AG08395 (cell line): ENCODE data around the gene CHST15.
"Not testable (repeated sequence)": the region's sequence is repeated elsewhere in the genome, so short reads cannot be mapped to it uniquely, and the experiment has no call there.

Experiments used
- DNase-seq: peaks from one replicate; pipeline ENCODE4 v3.0.0; 2012; ENCODE audit warnings: mixed read lengths, low spot score

CHST15 gene

DNA sequence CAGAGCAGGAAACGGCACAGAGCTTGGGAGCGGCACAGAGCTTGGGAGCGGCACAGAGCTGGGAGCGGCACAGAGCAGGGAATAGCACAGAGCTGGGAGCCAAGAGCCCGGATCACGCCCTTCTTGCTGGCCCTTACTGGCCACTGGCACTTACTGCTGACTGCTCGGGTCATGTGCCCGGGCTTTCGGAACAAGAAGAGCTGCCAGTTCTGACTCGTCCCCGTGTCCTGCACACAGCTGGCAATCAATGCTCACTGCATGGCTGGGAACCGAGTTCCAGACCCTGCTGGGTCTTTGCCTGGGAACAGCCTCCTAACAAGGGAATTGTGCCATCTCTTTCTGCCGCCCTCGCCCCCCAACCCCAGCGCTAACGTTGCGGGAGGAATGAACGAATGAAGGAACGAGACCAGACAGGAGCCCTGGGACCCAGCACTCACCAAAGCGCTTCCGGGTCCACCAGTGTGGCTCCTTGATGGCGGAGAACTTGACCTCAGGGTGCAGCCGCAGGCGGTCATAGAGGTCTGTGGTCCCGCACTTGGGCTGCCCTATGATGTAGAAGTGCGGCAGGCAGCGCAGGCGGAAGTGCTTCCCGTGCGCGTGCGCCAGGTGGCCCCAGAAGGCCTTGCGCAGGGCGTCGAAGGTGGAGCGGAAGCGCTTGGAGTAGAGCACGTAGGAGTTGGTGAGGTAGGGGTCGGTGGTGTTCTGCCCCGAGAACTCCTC lies 49.1 kb downstream of the CHST15 start:
- DNase-seq = no peak

DNA sequence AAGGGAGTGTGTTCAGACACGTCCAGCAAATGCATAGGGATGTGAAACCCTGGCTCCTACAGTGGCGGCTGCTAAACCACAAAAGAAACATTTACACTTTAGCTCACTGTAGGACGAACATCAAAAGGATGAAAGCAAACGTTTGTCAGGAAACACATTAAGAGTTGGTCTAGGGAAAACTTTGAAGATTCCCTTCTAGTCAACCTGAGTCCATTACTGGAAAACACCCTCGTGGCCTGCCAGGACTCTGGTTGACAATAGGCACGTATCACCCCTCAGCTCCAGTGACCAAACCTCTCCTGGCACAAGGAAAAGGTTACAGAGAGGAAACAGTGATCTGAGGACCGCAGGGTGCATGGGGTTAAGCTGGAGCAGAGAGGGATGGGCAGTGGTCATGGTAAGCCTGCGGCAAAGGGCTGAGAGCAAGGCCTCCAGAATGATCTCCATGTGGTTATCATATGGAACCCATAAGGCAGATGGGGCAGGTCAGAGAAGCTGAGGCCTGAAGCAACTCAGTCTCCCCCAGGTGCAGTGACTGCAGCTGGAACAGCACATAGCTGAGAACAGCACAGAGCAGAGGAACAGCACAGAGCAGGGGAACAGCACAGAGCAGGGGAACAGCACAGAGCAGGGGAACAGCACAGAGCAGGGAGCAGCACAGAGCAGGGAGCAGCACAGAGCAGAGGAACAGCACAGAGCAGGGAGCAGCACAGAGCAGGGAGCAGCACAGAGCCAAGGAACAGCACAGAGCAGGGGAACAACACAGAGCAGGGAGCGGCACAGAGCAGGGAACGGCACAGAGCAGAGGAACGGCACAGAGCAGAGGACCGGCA lies 49.9 kb downstream of the CHST15 start:
- no peak for DNase-seq

- no peak for DNase-seq
Measured at GRCh38 chr10:124042656-124043309, 50.6 kb downstream of the CHST15 start.

DNA sequence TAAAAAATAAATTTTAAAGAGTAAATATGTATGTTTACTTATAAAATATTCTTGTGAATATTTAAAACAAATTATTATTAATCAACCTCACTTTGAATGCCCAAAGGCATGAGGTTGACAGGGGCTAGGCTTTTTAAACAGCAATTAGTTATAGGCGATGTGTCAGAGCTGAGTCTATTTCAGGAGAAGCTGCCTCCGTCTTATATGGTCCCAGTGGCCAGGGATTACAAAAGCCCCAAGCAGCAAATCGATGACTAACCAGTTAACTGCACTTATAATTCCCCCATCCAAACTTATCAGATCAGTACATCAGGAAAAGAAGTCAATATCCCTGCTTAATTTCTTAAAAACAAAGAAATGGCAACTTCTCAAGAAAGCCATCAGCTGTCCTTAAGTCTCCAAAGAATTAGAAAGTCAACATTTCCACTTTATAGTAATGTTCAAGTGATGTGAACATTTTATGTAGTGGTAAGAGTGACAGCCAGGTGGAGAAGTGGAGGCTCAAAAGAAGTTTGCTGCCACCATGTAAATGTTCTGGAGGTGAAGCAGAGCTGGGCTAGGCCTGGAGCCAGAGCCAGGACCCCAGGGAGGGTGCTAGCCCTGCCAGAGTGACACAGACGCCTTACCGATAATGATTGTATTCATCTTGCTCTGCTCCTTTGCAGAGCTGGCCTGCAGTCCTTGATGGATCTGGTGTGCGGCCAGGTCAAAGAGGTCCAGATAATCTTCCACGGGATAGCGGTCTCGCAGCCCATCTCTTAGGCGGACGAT lies 51.5 kb downstream of the CHST15 start:
- DNase-seq = peak; percentile 54

DNA sequence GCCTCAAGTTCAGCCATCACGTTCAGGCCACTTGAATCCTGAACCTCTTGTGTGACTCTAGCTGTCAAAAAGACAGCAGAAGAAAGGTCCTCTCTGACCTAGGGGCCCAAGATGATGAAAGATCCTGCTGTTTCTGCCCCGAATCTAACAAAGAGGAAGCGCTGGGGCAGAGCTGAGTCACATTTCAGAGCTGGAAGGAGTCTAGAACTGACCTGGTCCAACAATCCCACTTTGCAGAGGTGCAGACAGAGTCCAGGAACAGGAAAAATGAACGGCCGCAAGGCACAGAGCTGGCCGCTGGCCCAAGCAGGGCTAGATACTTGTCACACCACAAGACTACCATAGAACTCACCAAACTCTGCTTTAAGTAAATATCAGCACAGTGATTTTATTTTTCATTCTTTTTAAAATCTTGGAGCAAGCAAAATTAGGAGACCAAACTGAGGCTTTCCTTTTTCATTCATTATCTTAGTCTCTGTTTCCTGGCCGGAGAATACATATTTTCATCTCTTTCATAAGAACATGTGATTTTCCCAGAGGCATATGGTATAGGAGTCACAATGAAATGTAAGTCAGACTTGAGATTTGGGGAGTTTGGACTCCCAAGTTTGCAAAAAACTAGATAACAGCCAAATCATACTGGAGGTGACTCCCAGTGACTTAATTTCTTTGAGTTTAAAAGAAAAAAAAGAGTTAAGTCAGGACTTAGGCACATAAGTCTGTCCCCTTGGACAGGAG lies 52.8 kb downstream of the CHST15 start:
- no peak for DNase-seq

DNA sequence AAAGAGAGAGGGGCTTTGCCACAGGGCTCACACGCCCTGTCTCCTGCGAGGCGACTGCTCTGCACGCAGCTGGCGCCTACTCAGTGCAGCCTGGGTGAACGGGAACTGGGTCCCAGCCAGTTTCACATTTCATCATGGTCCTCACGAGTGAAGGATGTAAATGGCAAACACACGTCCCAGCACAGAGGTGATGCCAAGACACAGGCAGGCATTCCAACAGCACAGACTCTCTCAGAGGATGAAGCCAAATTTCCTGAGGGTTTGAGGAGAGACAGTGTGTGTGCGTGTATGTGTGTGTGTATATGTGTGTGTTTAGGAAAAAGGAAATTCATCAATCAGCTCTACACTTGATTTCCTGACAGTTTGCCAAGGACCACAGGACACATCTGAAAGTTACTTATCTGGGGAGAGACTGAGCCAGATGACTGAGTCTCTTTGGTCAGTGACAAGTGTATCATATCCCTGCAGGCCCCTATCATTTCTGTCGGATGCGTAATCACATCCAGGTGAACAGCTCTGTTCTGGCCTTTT lies 53.9 kb downstream of the CHST15 start:
- no peak for DNase-seq

DNA sequence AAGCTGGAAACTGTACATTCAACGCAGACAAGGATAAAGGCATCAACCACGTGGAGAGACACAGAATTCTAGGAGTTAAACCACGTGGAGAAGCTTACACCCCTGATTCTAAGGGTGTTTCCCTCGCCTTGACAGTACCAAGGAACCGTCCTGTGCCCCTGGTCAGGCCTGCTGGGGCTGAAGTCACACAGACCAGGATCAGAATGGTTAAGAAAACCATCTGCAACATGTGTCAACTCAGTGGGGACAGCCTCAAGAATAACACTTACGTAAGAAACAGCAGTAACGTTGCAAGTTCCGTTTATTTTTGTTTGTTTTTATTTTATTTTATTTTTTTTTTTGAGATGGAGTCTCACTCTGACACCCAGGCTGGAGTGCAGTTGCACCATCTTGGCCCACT lies 55.6 kb downstream of the CHST15 start:
- DNase-seq = no peak

DNA sequence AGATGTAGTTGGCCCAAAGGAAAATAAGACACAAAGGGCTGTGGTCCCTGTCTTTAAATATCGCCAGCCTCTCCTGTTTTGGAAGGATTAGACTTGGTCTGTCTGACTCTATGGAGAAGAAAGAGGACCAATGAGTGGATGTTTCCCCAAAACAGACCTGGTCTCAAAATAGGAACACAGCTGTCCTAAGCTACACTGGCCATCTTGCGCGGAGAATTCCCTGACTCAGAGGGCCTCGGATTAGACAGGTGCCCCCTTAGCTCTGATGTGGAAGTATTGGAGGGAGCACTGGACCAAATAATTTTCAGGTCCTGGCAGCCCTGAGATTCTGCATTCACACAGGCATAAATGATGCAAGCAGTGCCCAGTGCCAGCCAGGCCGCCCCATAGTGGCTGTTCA lies 56.1 kb downstream of the CHST15 start:
- no peak for DNase-seq

DNA sequence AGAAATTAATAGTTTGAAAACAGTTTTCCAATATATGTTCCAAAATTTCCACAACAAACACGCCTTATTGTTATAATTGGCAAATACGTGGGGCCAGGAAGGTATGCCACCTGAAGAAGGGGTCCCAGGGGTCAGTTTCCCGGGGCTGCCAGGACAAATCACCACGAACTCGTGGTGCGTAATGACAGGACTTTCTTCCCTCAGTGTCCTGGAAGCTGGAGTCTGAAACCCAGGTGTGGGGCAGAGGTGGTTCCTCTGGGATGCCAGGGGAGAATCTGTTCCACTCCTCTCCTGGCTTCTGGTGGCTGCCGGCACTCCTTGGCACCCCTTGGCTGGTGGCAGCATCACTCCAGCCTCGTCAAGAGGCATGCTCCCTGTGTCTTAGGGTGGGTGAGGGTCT lies 56.7 kb downstream of the CHST15 start:
- no peak for DNase-seq

- no peak for DNase-seq
Measured at GRCh38 chr10:124035928-124036558, 57.4 kb downstream of the CHST15 start.

DNA sequence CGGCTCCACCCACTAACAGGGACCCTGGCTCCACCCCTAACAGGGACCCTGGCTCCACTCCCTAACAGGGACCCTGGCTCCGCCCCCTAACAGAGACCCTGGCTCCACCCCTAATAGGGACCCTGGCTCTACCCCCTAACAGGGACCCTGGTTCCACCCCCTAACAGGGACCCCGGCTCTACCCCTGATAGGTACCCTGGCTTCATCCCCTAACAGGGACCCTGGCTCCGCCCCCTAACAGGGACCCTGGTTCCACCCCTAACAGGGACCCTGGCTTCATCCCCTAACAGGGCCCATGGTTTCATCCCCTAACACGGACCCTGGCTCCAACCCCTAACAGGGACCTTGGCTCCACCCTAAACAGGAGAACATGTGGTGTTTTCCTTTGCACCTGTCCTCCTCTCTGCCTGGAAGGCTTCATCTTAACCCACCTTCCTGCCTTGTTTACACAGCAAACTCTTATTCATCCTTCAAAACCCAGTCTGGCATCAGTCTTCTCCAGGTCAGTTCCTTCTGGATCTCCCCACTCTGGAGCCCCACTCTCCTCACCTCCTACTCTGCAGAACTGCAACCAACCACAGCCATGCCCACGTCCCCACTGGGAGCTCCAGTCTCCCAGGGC lies 58.0 kb downstream of the CHST15 start:
- DNase-seq = no peak

- DNase-seq = not testable (repeated sequence)
Measured at GRCh38 chr10:124034576-124035305, 58.7 kb downstream of the CHST15 start.

DNA sequence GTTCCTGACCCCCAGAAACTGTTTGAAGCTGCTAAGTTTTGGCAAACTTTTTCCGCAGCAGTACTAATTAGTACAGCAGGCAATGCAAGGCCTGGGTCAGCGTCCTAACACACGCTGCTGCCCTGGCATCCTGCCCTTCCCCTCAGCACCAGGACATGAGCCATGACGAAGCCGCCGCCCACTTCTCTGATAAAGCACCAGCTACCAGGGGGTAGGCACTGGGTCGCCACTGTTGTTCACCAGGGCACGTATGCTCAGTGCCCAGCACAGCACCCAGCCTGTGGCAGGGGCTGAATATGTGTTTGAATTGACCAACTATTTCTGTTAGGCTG lies 59.5 kb downstream of the CHST15 start:
- no peak for DNase-seq

GRCh38 chr10:124032971-124033886 lies 60.2 kb downstream of the CHST15 start:
- peak; percentile 82 for DNase-seq

DNA sequence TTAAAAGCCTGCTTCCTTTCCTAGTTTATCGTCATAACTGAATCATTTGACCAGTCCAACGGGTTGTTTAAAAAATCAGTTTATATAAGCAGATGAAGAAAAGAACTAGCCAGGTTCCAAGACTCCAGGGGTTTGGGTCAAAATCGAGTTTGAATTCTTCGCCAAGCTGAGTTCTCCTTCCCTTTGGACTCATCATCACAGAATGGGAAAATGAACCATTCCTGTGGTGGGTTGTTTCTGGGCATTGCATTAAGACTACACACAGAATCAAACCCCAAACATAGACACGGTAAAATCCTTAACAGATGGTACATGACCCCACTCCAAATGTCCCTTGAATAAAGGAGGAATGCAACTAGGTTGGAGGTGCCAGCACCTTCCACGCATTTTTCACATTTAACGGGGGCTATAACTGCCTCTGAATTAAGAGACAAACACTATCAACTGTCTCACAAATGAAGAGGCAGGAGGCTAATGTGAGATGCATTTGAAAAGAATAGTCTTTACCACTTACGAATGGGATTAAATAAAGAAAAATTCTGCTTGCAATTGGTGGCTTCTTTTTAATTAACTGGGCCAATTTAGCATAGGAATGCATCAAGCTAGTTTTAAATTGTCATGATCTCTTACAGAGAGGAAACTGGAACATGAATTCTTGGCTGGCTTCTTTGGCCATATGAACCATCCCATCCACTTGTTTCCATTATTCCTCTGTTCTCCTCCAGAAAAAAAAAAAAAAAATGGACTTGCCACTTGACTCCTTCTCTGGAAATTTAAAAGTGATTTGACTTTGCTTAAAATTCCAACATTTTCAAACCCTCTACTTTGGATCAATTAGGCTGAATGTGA lies 61.1 kb downstream of the CHST15 start:
- DNase-seq = no peak

- DNase-seq = no peak
Measured at GRCh38 chr10:124030492-124031110, 62.8 kb downstream of the CHST15 start.

DNA sequence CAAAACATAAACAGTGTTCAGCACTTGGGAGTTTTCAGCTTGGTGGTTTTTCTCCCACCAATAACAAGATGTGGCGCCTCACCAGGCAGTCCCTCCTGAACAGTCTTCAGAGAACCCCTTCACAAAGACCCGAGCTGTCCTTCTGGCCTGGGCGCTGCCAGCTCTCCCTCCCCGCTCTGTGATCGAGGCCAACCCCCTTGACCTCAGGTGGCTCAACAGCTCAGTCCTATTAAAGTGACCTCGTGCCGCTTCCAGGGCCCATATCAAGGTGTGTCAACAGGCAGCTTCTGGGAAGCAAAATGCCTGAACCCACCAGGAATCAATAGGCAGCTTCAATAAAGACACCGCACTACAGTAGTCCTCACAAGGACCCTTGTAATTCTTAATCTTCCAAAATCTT lies 63.3 kb downstream of the CHST15 start:
- no peak for DNase-seq
